OCI-LY7 (cell line): ENCODE measurements around the gene DOCK4. TPM values are rescaled to one million over a fixed set of nuclear protein-coding genes. Genes with fewer than 3 reads are reported as not detected.

ENCODE experiments used
- BruUV-seq: library from RNA; stranded (reverse); fragments of 400-500 nt; replicated peaks from 2 replicates; lab custom pipeline; 2021; lab: Mats Ljungman, UMichigan
- CTCF ChIA-PET: fragments of 300-600 bp; sonication (Branson Sonifier 250); formaldehyde crosslinking; loops from one replicate; lab custom pipeline; 2022; ENCODE audit warnings: antibody characterized with exemption; ENCODE audit not compliant: unreplicated experiment; lab: Charles Lee
- POLR2A ChIA-PET: fragments of 300-600 bp; sonication (Branson Sonifier 250); formaldehyde crosslinking; loops from one replicate; lab custom pipeline; 2022; ENCODE audit warnings: antibody characterized with exemption; lab: Charles Lee
- DNase-seq: peaks from one replicate; pipeline ENCODE4 v3.0.0-alpha.2; 2015; ENCODE audit warnings: low spot score
- H2AFZ ChIP-seq: fragments of 200-600 bp; sonication (generic), shearing (Covaris generic); 2 replicates; pipeline ENCODE4 v1.6.1; 2014; ENCODE audit warnings: mild to moderate bottlenecking, antibody characterized with exemption, low read length, moderate library complexity
- H3K27ac ChIP-seq: fragments of 200-600 bp; sonication (generic); 2 replicates; pipeline ENCODE4 v1.5.1; 2014; ENCODE audit warnings: mixed run types, low read depth, mild to moderate bottlenecking, moderate library complexity, low read length, inconsistent platforms; ENCODE audit not compliant: poor library complexity, severe bottlenecking
- H3K36me3 ChIP-seq: fragments of 200-600 bp; sonication (generic); 2 replicates; pipeline ENCODE4 v1.6.1; 2014; ENCODE audit warnings: mild to moderate bottlenecking, antibody characterized with exemption, low read length, moderate library complexity, mixed read lengths; ENCODE audit not compliant: insufficient read depth
- H3K4me1 ChIP-seq: fragments of 200-600 bp; sonication (generic); 2 replicates; pipeline ENCODE4 v1.5.1; 2014; ENCODE audit warnings: mild to moderate bottlenecking, low read length; ENCODE audit not compliant: insufficient read depth, poor library complexity, severe bottlenecking
- H3K4me2 ChIP-seq: fragments of 200-600 bp; sonication (generic); 2 replicates; pipeline ENCODE4 v1.6.1; 2014; ENCODE audit warnings: mild to moderate bottlenecking, low read length
- H3K4me3 ChIP-seq: fragments of 200-600 bp; sonication (generic); 2 replicates; pipeline ENCODE4 v1.5.1; 2014; ENCODE audit warnings: mild to moderate bottlenecking, low read depth, low read length; ENCODE audit not compliant: poor library complexity, severe bottlenecking
- H3K79me2 ChIP-seq: fragments of 200-600 bp; sonication (generic); 2 replicates; pipeline ENCODE4 v1.6.1; 2016; ENCODE audit warnings: low read depth, mild to moderate bottlenecking, low read length, moderate library complexity, mixed read lengths; ENCODE audit not compliant: insufficient read depth
- H3K9me2 ChIP-seq: fragments of 200-600 bp; sonication (generic); 2 replicates; pipeline ENCODE4 v1.6.1; 2016; ENCODE audit warnings: mild to moderate bottlenecking, low read length, mixed read lengths; ENCODE audit not compliant: insufficient read depth
- H3K9me3 ChIP-seq: fragments of 200-600 bp; sonication (generic); 2 replicates; pipeline ENCODE4 v1.6.1; 2014; ENCODE audit warnings: mild to moderate bottlenecking, mixed run types, low read length, mixed read lengths
- H4K20me1 ChIP-seq: fragments of 200-600 bp; sonication (generic); 2 replicates; pipeline ENCODE4 v1.6.1; 2014; ENCODE audit warnings: mild to moderate bottlenecking, antibody characterized with exemption, low read length, moderate library complexity, mixed read lengths; ENCODE audit not compliant: insufficient read depth
- EZH2phosphoT487 ChIP-seq: fragments of 200-600 bp; sonication (generic); IDR thresholded peaks from 2 replicates; pipeline ENCODE4 v1.6.1; 2018; ENCODE audit warnings: low read depth, borderline replicate concordance, mild to moderate bottlenecking, mixed run types, antibody characterized with exemption, low read length, moderate library complexity, mixed read lengths
- intact Hi-C: fragments of 100-400 bp; cut with micrococcal nuclease; formaldehyde crosslinking; loops from one replicate; pipeline ENCODE4 v1.10.0; 2022; ENCODE audit not compliant: unreplicated experiment
- total RNA-seq, 2 experiments: library from RNA; depleted of rRNA in 1 of 2; stranded (reverse); fragments of >200 nt in 1 of 2; shearing (Covaris generic) in 1 of 2; gene quantifications; 2 replicates each; pipeline ENCODE4 v1.2.3, GENCODE V29; 2014 to 2022
- TF ChIP-seq, protein P1 (sequence below): fragments of 200-600 bp; sonication (generic); conservative IDR thresholded peaks from 2 replicates; pipeline ENCODE4 v1.5.1; 2014; ENCODE audit warnings: mild to moderate bottlenecking, antibody characterized with exemption, low read length, moderate library complexity, mixed read lengths

DOCK4 gene
- total RNA-seq, 2 experiments from 2014 or later: 0.91 to 4.9 TPM

DNA sequence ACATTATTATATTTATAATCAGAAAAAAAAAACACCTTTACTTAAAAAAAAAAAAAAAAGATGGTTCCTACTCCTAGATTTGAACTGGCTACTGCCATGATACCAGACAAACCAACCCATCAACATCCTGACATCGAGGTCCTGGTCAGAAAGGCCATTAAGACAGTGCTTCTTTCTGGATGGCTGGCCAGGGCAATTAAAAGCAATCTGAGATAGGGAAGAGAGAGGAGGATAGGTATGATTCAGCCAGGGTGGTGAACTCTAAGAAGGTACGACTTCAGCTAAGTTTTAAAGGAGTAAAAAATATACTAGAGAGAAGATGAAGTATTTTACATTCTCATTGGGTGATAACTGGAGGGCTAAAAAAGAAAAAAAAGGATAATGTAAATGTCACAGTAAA lies 139.0 kb downstream of the DOCK4 start:
- Histone ChIP-seq H3K4me1 (no peaks in the 10 kb centered on the region), H3K4me2 (no peak overlapping the region), H3K79me2 (no peaks in the 10 kb centered on the region), H3K4me3 (no peak overlapping the region), H4K20me1 (no peaks in the 10 kb centered on the region), H3K27ac (no peak overlapping the region), H3K36me3 (no peaks in the 10 kb centered on the region), H2AFZ (no peak overlapping the region), H3K9me3 (no peaks in the 10 kb centered on the region), H3K9me2 (no peaks in the 10 kb centered on the region)
- POLR2A ChIA-PET: interaction anchor here (0.6 kb wide), 1 partner anchor 74 kb away, joined by 3 read pairs; no protein-coding TSS in a partner anchor
- intact Hi-C loops: no loop called here
- TF ChIP-seq, protein P1, sequence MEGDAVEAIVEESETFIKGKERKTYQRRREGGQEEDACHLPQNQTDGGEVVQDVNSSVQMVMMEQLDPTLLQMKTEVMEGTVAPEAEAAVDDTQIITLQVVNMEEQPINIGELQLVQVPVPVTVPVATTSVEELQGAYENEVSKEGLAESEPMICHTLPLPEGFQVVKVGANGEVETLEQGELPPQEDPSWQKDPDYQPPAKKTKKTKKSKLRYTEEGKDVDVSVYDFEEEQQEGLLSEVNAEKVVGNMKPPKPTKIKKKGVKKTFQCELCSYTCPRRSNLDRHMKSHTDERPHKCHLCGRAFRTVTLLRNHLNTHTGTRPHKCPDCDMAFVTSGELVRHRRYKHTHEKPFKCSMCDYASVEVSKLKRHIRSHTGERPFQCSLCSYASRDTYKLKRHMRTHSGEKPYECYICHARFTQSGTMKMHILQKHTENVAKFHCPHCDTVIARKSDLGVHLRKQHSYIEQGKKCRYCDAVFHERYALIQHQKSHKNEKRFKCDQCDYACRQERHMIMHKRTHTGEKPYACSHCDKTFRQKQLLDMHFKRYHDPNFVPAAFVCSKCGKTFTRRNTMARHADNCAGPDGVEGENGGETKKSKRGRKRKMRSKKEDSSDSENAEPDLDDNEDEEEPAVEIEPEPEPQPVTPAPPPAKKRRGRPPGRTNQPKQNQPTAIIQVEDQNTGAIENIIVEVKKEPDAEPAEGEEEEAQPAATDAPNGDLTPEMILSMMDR: no peak
- TF ChIP-seq EZH2phosphoT487: no peak
- CTCF ChIA-PET: no interaction called here
- no peak for DNase-seq
- BruUV-seq: no TSS peak

DNA sequence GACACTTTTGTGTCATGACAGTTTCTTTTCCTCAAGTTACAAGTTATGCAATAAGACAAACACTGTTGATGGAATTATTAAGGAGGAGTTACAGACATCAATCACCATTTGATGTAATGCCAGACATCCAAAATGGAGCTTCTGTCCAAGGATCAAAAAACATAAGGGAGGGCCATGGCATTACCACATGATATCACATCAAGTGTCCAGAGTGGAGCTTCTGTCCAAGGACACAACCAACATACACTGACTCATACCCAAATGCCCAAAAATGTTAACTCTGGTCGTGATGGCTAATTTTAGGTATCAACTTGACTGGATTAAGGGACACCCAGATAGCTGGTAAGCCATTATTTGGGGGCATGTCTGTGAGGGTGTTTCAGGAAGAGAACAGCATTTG lies 140.4 kb downstream of the DOCK4 start:
- no peak overlapping the region for H2AFZ ChIP-seq
- no peak overlapping the region for H3K4me2 ChIP-seq
- no peaks in the 10 kb centered on the region for H3K79me2 ChIP-seq
- H3K36me3 ChIP-seq: no peaks in the 10 kb centered on the region
- no peak overlapping the region for H3K4me3 ChIP-seq
- H3K9me3 ChIP-seq: no peaks in the 10 kb centered on the region
- H4K20me1 ChIP-seq: no peaks in the 10 kb centered on the region
- no TSS peak for BruUV-seq
- ChIA-PET POLR2A (no interaction called here), CTCF (no interaction called here)
- H3K9me2 ChIP-seq: no peaks in the 10 kb centered on the region
- no peak for DNase-seq
- no peaks in the 10 kb centered on the region for H3K4me1 ChIP-seq
- no peak for TF ChIP-seq EZH2phosphoT487
- TF ChIP-seq, protein P1: no peak
- no peak overlapping the region for H3K27ac ChIP-seq
- intact Hi-C loops: no loop called here

DNA sequence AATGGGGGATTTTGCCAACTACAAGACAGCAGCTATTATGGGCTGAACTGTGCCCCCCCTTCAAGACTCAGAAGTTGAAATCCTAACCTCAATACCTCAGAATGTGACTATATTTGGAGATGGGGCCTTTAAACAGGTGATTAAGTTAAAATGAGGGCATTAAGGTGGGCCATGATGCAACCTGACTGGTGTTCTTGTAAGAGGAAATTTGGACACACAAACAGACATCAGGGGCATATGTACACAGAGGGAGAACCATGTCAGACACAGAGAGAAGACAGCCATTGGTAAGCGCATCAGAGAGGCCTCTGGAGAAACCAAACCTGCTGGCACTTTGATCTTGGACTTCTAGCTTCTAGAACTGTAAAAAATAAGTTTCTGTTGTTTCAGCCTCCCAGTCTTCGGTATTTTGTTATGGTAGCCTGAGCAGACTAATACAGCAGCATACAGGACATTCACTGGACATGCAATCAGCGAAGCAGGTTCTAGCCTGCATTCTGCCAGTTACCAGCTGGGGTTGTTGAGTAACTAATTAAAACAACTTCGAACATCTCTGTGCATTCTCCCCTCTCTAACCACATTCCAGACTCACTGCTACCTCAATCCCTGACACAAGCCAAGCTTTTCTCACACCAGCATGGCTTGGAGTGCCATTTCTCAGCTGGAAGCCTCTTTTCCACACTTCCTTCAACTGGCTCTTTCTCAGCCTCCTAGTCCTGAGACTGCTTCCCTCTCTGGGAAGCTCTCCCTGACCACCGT lies 141.4 kb downstream of the DOCK4 start:
- ChIA-PET CTCF (no interaction called here), POLR2A (no interaction called here)
- Histone ChIP-seq H3K79me2 (no peaks in the 10 kb centered on the region), H3K9me2 (no peaks in the 10 kb centered on the region), H3K4me3 (no peak overlapping the region), H4K20me1 (no peaks in the 10 kb centered on the region), H3K9me3 (no peaks in the 10 kb centered on the region), H2AFZ (no peak overlapping the region), H3K27ac (no peak overlapping the region), H3K4me1 (no peaks in the 10 kb centered on the region), H3K4me2 (no peak overlapping the region), H3K36me3 (no peaks in the 10 kb centered on the region)
- no peak for DNase-seq
- BruUV-seq: no TSS peak
- TF ChIP-seq, protein P1: no peak
- no peak for TF ChIP-seq EZH2phosphoT487
- intact Hi-C loops: no loop called here
